Measurements from ENCODE around the gene SORBS2.

DNA sequence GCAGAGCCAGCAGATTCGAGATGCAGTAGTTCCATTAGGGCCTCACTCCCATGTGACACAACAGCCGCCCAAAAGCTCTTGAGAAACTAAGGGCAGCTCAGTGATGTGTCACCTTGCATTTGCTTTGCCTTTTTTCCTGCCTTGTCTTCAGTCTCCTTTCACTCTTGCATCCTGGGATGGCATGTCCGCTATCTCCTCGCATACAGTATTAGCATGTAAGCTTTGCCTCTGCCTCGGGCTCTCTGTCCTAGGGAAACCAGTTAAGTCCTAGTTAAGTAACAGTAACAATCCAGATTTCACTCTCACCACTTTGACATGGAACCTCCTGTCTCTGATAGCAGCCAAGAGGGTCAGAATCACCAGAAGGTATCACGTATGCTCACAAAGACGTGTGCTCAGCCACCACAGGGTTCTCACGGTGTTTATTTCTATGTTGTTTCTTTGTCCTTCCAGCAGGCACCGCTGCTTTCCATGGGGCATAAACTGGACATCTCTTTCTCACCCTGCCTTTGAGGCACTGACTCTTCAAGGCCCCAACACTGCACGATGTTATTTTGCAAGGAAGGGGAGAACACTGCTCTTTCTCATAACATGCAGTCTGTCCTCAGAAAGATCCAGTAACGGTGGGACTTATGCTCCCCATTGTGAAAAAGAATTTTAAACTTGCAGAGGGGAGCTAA lies 26.7 kb upstream of the SORBS2 start:
- TF ChIP-seq, protein P1, sequence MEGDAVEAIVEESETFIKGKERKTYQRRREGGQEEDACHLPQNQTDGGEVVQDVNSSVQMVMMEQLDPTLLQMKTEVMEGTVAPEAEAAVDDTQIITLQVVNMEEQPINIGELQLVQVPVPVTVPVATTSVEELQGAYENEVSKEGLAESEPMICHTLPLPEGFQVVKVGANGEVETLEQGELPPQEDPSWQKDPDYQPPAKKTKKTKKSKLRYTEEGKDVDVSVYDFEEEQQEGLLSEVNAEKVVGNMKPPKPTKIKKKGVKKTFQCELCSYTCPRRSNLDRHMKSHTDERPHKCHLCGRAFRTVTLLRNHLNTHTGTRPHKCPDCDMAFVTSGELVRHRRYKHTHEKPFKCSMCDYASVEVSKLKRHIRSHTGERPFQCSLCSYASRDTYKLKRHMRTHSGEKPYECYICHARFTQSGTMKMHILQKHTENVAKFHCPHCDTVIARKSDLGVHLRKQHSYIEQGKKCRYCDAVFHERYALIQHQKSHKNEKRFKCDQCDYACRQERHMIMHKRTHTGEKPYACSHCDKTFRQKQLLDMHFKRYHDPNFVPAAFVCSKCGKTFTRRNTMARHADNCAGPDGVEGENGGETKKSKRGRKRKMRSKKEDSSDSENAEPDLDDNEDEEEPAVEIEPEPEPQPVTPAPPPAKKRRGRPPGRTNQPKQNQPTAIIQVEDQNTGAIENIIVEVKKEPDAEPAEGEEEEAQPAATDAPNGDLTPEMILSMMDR (IDR thresholded peaks at IDR 0.05): no peak
- no peak for TF ChIP-seq POLR2A (IDR thresholded peaks at IDR 0.05)
- no peak for TF ChIP-seq EP300 (IDR thresholded peaks at IDR 0.05)

Data from suprapubic skin (tissue), 3 donors.